GM10248 (cell line): ENCODE measurements around the gene PTPRH.
"Not testable (repeated sequence)": the region's sequence is repeated elsewhere in the genome, so short reads cannot be mapped to it uniquely, and the experiment has no call there.

Experiments used
- CTCF ChIA-PET: fragments of 300-600 bp; sonication (Branson Sonifier 250); formaldehyde crosslinking; extraction: SDS; loops from one replicate; lab custom pipeline; 2021; ENCODE audit warnings: antibody characterized with exemption; lab: Yijun Ruan, JAX
- POLR2A ChIA-PET: fragments of 350-650 bp; sonication (Branson Sonifier 250); formaldehyde crosslinking; extraction: SDS; loops from one replicate; lab custom pipeline; 2020; ENCODE audit warnings: antibody characterized with exemption; lab: Yijun Ruan, JAX
- DNase-seq: peaks from one replicate; pipeline ENCODE4 v3.0.0; 2012; ENCODE audit errors: extremely low spot score
- TF ChIP-seq, protein P1 (sequence below): IDR thresholded peaks from 2 replicates; pipeline ENCODE4 v1.5.1; 2012; ENCODE audit warnings: mild to moderate bottlenecking, low read depth; ENCODE audit errors: extremely low read depth, missing control alignments, control extremely low read depth

PTPRH gene

GRCh38 chr19:55160128-55160985 lies 48.9 kb downstream of the PTPRH start:
- DNase-seq: peak; percentile 97
- TF ChIP-seq, protein P1, sequence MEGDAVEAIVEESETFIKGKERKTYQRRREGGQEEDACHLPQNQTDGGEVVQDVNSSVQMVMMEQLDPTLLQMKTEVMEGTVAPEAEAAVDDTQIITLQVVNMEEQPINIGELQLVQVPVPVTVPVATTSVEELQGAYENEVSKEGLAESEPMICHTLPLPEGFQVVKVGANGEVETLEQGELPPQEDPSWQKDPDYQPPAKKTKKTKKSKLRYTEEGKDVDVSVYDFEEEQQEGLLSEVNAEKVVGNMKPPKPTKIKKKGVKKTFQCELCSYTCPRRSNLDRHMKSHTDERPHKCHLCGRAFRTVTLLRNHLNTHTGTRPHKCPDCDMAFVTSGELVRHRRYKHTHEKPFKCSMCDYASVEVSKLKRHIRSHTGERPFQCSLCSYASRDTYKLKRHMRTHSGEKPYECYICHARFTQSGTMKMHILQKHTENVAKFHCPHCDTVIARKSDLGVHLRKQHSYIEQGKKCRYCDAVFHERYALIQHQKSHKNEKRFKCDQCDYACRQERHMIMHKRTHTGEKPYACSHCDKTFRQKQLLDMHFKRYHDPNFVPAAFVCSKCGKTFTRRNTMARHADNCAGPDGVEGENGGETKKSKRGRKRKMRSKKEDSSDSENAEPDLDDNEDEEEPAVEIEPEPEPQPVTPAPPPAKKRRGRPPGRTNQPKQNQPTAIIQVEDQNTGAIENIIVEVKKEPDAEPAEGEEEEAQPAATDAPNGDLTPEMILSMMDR: peak; percentile 94
- POLR2A ChIA-PET: interaction anchor here (0.6 kb wide), 1 partner anchor 229 kb away, joined by 3 read pairs; no protein-coding TSS in a partner anchor
- CTCF ChIA-PET: interaction anchor here (0.6 to 2.7 kb wide), 30 partner anchors 8 to 682 kb away, joined by 3 to 18 read pairs (median 4); partner anchors contain the start of gene ISOC2

DNA sequence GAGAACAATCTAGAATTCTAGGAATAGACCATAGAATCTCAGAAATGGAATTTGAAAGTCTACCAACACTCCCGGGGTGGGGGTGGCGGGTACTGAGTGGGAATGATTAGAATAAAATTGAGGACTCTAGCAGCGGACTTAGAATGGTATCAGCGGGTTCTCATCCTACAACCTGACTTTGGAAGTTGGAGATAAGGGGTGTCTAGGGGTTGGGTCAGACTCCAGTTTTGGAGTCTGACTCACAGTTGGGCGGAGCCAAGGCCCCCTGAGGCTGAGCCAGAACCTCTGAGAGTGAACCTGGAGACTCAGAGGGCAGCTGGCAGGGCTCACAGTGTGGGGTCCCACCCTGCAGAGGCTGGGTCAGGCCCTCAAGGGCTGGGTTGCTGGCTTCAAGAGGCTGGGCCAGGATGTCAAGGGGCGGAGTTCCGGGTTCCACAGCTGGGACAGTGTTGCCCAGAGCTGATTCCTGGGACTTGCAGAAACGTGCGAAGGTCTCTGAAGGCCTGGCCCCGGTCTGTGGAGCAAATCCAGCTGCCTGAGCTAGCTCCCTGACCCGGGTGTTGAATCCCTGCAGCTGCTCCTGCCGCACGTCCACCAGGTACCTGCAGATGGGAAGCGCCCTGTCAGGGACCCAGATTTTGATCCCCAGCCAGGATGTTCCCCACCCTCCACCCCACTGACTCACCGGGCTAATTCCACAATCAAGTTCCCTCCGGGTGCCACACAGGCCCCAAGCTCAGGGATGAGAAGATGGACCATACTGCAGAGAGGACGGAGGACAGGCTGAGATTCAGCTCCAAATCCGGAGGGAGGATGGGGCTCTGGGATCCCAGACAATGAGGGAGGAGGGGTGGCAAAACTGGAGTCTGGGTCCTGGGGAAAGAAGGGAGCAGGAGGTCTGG lies 50.2 kb downstream of the PTPRH start:
- TF ChIP-seq, protein P1: no peak
- no peak for DNase-seq
- POLR2A ChIA-PET: no interaction called here
- CTCF ChIA-PET: interaction anchor here (0.9 to 2.7 kb wide), 19 partner anchors 8 to 345 kb away, joined by 3 to 18 read pairs (median 5); no protein-coding TSS in a partner anchor

GRCh38 chr19:55158423-55158822 lies 50.9 kb downstream of the PTPRH start:
- CTCF ChIA-PET: interaction anchor here (1.0 to 2.7 kb wide), 5 partner anchors 8 to 346 kb away, joined by 3 to 10 read pairs (median 3); partner anchors contain the start of gene DNAAF3
- POLR2A ChIA-PET: no interaction called here

GRCh38 chr19:55157064-55157908 lies 52.0 kb downstream of the PTPRH start, which contains the start of gene TNNI3:
TNNI3 (minus strand) TSS chr19:55157732; CDS start chr19:55157589, 143 bp downstream.
- DNase-seq: no peak
- TF ChIP-seq, protein P1: no peak
- ChIA-PET POLR2A (no interaction called here), CTCF (interaction anchor here (1.1 to 1.7 kb wide), 2 partner anchors 9 to 16 kb away, joined by 3 to 6 read pairs; partner anchors contain the start of gene DNAAF3)

More at GRCh38 chr19:55158423-55158822, 50.9 kb downstream of the PTPRH start:
- no peak for DNase-seq
- TF ChIP-seq, protein P1: no peak

GRCh38 chr19:55156202-55157063 lies 52.9 kb downstream of the PTPRH start:
- TF ChIP-seq, protein P1: no peak
- DNase-seq: peak; percentile 62
- POLR2A ChIA-PET: interaction anchor here (0.6 kb wide), 1 partner anchor 10 kb away, joined by 4 read pairs; the partner anchor contains the start of gene DNAAF3
- CTCF ChIA-PET: no interaction called here

- CTCF ChIA-PET, POLR2A ChIA-PET, DNase-seq: not testable (repeated sequence)
These were observed 53.5 kb downstream of the PTPRH start for GRCh38 chr19:55155784-55156183.
